Stimulated activated CD4-positive, alpha-beta T cell treated with anti-CD3 and anti-CD28 coated beads, Interleukin-2, amount 100 ng/mL, for 4 hours (primary cell): ENCODE results near the gene SLCO6A1.
"Not testable (repeated sequence)": the region's sequence is repeated elsewhere in the genome, so short reads cannot be mapped to it uniquely, and the experiment has no call there.

Experiments used
- DNase-seq: peaks from one replicate; pipeline ENCODE4 v3.0.0-alpha.2; 2020; ENCODE audit warnings: low read depth

SLCO6A1 gene, protein sequence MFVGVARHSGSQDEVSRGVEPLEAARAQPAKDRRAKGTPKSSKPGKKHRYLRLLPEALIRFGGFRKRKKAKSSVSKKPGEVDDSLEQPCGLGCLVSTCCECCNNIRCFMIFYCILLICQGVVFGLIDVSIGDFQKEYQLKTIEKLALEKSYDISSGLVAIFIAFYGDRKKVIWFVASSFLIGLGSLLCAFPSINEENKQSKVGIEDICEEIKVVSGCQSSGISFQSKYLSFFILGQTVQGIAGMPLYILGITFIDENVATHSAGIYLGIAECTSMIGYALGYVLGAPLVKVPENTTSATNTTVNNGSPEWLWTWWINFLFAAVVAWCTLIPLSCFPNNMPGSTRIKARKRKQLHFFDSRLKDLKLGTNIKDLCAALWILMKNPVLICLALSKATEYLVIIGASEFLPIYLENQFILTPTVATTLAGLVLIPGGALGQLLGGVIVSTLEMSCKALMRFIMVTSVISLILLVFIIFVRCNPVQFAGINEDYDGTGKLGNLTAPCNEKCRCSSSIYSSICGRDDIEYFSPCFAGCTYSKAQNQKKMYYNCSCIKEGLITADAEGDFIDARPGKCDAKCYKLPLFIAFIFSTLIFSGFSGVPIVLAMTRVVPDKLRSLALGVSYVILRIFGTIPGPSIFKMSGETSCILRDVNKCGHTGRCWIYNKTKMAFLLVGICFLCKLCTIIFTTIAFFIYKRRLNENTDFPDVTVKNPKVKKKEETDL

DNA sequence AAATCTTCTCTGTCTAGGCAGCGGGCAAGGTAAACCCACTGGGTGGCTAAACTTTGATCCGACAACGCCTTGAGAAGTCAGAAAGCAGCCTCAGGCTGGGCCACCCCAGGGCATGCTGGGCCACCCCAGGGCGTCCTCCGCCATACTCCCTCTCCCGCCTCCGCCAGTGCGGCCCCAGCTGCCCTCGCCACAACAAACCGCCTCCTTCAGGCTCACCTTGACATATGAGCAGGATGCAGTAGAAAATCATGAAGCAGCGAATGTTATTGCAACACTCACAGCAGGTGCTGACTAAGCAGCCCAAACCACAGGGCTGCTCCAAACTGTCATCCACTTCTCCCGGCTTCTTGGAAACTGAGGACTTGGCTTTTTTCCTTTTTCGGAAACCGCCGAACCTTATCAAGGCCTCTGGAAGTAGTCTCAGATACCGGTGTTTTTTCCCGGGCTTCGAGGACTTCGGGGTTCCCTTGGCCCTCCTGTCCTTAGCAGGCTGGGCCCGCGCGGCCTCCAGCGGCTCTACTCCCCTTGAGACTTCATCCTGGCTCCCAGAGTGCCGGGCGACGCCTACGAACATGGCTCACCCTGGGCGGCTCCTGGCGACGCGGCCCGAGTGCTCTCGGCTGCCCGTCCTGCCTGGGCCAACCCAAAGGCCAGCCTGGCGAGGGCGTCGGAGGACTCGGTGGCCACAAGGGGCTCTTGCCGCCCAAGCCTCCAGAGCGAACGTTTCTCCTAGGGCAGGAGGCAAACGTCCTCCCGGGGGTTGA, at the start of gene SLCO6A1:
Gene SLCO6A1 (minus strand): TSS at position 731 of the 764 bp plus-strand sequence. CDS start 157 bp downstream, at position 574.
- DNase-seq, result no peak

DNA sequence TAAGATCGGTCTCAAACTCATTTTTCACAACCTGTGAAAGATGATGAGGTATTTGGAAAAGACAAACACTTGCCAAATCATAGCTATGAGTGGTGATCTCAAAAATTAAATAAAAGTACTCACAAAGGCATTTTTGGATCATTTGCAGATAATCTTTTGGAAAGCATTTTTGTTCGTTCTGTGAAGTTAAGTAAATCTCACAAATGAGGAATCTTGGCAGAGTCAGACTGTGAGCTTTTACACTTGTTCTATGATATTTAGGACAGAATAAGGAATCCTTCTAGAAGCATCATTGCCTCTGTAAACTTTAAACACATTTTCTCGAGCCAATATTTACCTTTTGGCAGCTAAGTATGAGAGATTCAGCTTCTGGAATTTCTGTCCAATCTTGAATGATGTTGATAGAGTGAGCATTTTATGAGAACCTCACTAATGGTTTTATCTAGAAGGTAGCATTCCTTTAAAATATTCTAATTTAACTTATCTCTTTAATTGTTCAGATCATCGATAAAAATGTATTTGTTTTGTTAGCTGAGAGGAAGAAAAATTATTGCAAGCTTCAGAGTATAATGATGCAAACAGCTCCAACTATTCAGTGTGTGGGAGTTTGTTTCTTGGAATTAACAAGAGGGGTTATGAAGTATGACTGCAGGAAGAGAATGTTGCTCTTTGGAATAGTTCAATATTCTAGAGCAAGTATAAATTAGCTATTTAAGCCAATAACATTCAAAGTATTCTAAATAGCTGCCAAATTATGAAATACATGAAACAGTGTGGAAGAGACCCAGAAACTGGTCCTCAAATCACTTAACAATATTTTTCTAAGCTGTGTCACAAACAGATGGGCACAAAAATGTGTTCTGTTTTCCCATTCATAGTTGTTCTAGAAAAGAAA, 48.6 kb upstream of the SLCO6A1 start:
- no peak for DNase-seq

DNA sequence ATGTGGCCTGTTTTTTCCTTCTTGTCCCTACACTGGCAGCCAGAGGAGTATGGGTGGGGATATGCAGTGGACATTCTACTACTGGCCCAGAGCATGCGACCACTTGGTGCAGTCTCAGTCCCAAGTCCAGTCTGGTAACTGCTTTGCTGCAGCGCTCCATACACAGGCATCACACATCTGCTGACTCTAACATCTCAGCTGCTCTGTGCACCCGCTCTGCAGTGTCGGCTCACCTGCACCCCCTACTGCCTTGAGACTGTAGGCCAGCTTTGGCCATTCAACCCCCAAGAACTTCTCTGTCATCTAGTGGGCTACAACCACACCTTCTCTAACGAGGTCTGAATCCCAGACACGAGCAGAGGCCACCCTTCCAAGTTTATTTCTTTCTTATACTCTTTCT, 46.4 kb upstream of the SLCO6A1 start:
- DNase-seq, result no peak

DNA sequence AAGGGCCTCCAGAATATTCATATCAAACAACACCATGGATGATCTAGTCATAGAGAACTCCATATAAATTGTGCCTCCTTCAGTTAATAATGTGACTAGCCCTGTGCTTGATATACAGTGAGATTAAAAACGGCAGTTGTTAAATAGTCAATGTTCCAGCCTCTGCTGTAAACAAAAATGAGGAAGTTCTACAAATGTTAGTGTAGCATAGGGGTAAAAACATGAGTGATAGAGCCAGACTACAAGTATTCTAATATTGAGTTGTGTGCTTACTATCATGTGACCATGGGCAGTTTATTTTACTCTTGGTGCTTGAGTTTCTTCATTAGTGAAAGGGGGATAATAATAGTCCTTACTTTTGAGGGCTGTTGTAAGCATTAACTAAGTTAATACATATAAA, 43.3 kb upstream of the SLCO6A1 start:
- DNase-seq, result no peak

DNA sequence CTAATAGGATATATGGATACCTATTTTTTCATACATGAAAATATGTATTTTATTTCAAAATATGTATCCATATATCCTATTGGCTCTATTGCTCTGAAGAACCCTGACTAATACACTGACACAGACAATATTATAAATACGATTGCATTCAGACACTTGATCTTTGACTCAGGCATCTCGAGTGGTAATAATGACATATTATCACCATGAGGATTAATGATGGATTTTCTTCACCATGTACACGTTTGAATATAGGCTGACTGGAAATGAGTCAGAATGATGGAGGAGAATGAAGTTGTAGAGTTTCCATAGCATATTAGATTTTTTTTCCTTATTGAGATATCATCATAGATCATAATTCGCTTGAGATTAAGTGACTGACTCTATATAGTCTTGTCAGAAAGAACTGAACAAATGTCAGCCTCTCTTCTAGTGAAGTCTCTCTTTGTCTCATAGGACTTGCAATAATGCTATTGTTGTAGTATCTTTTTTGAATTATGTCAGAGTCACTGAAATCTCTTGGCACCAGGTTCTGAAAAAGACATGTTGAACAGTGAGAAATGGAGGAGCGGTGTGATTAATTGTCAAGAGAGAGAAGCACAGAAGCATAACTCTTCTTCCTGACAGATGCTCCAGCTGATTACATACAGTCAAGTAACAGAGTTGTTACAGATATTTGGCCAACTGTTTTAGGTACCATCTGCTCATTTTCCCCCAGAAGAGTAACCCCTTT, 41.4 kb upstream of the SLCO6A1 start:
- DNase-seq, result no peak

DNA sequence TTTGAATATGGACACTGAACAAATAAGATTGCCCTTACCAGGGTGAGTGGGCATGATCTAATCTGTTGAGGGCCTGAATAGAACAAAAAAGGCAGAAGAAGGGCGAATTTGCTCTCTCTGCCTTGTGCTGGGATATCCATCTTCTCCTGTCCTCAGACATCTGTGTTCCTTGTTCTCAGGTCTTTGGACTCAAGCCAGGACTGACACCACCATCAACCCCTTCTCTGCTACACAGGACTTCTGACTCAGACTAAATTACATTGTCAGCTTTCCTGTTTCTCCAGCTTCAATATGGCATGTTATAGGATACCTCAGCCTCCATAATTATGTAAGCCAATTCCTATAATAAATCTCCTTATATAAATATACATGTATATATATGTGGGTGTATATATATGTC, 40.8 kb upstream of the SLCO6A1 start:
- DNase-seq, result no peak

DNA sequence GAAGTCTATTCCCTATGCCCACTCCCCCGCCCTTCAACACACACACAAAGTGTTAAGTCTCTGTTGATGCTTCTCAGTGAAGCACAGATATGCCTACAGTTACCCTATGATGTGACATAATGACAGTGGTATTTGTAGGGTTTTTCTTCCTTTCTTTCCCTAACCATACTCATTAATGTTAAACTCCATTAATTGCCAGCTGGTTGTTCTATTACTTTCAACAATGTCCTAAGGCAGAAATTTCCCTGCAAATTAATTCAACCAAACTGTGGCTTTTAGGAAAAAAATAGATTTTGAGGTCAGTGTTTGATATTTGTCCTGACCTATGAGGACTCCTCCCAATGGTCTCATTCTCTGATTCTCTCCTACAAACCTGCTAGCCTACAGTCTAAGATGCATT, 38.2 kb upstream of the SLCO6A1 start:
- no peak for DNase-seq

DNA sequence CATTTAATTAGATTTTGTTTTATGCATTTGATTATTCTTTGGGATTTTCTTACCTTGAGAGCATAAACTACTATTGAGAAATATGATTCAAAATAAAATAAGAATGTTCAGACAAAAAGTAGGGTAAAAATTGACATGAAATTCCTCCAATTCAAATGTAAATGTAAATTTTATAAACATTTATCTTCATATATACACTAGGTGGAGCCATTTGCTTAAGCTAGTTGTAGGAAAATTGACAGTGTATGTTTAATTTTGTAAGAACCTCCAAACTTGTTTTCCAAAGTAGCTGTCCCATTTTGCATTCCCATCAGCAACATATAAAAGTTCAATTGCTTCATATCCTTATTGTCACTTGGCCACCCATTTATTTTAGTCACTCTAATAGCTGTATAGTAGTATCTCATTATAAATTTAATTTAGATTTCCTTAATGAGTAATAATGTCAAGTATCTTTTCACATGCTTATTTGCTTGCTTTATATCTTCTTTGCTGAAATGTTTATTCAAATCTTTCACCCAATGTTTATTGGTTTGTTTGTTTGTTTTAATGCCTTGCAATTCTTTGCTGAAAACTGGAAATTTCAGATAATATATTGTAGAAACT, 37.6 kb upstream of the SLCO6A1 start:
- DNase-seq, result no peak

DNA sequence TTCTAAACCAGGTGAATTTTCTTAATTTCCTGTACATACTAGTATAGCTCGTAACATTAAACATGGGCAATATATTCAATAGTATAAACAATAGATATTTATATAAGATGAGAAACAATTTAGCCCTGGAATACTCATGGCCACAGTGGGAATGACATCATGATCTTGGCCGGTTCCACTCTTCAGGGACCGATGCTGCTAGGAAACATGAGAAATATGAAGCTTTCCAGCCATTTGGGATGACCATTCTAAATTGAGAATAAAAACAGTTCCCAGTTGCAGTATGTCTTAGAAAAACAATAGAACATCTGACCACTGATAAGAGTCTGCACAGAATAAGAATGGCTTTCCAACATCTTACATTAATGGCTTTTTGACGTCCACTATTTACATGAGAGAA, 33.3 kb upstream of the SLCO6A1 start:
- no peak for DNase-seq

DNA sequence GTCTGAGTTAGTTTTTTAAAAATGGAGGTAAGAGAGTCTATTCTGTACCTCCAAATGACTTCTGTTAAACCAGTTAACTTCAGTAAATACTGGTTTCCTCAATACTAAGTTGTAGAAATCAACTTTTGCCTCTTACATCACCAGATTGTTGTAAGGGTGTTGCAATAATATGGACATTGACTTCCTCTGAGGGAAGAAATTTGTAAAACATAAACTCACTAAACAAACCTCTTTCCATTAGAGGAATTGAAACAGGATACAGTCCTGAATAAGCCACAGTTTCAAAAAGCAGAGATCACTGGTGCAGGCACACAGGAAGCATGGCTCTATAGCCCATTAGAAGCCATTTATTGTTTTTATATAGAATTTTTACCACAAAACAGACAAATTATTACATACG, 32.7 kb upstream of the SLCO6A1 start:
- DNase-seq, result no peak

DNA sequence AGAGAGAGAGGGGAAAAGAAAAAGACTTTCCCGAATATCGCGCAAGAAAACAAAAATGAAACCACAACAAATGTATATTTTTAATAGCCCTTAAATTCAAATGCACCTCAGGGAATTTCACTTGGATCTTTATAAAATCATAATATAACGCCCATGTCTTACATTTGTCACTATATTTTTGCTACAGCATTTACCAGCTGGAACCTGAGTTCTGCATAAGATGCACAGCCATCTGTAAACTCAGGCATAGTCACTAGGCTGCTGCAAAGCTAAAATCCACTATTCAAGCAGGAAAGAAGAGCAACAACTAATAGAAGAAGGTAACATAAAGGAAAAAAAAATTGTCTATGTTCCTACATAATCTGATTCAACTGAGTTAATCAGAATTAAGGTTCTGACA, 30.6 kb upstream of the SLCO6A1 start:
- no peak for DNase-seq

DNA sequence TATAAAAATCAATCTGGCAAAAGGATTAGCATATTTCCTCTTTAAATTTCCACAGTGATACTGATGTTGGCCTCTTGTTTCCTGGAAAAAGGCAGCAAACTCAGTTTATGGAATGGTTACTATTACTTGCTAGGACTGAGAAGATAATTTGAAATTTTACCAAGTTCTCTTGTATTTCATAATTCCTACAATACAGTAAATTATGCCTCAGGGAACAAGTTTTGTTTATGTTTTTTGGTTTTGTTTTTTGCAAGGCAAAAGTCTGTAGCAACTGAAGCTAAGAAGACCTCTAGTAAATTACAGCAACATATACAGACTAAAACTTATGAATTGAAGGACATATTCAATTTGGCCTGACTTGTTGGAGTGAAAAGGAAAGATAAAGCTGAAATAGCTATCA, 30.2 kb upstream of the SLCO6A1 start:
- no peak for DNase-seq

DNA sequence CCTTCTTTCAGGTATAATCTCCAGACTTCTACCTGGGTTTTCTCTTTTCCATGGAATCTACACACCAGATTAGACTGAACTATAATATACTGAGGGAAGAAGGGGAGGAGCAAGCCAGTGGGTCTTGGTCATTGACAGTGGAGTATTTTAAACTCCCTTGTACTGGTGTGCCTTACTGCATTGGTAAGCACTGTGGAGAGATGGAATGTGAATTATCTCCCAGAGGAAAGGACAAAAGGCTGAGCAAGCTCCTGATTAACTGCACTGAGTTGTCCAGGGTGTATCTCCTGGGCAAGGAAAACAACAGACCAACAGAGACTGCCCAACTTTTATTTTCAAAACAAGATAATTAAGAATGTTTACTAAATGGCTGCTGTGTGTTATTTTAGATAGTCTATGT, 29.8 kb upstream of the SLCO6A1 start:
- no peak for DNase-seq

DNA sequence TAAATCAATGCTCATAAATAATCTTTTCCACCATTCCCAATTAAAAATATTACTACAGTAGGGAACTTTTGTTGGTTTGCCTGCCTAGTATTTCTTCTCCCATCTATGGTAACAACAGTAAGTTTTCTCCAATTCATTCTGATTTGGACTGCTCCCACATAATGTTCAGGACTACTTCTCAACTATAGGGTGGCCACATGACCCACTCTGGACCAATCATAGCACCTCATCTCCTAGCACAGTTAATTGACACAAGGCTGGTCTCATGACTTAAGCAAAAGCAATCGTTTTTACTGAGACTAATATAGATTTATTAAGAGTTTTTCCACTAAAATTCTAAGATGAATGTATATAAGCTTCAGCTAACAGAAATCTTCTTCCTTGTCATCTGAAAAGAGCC, 28.7 kb upstream of the SLCO6A1 start:
- no peak for DNase-seq

DNA sequence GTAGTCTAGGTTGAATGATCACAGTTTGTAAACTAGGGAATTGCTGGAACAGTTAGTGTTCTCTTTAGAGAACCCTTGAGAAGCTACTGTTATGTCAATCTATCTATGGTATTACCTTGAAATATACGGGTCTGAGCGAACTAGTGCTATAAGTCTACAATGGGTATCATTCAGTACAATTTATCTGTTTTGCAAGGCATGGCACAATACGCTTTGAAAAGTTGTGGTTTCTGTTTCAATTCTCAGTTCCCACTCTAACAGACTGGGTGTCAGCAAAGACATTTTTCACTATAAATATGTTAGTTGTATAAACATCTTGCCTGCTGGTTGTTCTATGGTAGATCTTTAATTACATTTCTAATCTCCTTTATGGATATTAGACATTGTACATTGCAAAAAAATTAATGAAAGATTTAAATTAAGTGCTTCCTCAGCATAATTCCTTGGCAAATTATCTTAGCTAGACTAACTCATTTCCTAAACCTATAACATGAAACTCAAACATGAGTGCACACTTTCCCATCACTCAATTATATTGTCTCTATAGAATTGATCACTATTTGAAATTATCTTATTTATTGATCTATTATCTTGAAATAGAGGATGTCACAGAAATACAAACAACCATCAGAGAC, 24.9 kb upstream of the SLCO6A1 start:
- DNase-seq, result no peak

DNA sequence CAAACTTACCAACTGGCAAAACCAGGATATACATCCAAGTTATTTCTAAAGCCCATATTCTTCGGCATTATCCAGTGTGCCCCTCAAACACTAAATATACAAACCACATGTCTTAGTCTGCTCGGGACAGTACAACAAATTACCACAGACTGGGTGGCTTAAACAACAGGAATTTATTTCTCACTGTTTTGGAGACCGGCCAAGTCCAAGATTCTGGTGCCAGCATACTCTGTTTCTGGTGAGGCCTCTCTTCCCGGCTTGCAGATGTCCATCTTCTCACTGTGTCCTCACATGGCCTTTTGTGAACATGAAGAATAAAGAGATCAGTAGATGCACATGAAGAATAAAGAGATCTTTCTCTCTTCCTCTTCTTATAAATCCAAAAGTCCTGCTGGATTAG, 12.9 kb upstream of the SLCO6A1 start:
- no peak for DNase-seq

DNA sequence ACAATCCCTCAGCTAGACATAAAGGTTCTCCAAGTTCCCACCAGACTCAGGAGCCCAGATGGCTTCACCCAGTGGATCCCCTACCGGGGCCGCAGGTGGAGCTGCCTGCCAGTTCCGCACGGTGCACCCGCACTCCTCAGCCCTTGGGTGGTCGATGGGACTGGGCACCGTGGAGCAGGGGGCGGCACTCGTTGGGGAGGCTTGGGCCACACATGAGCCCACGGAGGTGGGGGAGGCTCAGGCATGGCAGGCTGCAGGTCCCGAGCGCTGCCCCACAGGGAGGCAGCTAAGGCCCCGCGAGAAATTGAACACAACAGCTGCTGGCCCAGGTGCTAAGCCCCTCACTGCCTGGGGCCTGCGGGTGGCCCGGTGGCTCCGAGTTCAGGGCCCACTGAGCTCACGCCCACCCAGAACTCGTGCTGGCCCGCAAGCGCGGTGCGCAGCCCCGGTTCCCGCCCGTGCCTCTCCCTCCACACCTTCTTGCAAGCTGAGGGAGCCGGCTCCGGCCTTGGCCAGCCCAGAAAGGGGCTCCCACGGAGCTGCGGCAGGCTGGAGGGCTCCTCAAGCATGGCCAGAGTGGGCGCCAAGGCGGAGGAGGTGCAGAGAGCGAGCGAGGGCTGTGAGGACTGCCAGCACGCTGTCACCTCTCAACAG, 7.4 kb downstream of the SLCO6A1 start:
- not testable (repeated sequence) for DNase-seq

DNA sequence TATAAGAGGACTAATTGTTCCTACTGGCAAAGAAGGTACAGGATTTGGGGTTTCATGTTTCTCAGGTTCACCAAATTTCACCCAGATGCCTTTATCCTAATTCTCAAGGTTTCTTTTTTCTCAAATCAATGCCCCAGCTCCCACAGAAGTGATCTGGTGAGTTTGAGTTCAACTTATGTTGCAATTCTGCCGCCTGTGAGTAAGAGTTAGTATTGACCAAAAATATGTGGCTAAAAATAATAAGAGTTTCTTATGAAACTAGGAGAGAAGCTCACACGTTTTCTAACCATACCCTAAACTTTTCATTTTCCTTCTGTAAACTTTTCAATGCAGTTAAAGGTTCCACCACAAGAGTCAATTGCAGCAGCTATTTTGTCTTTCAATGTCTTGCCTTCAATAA, 15.1 kb downstream of the SLCO6A1 start:
- DNase-seq, result no peak

DNA sequence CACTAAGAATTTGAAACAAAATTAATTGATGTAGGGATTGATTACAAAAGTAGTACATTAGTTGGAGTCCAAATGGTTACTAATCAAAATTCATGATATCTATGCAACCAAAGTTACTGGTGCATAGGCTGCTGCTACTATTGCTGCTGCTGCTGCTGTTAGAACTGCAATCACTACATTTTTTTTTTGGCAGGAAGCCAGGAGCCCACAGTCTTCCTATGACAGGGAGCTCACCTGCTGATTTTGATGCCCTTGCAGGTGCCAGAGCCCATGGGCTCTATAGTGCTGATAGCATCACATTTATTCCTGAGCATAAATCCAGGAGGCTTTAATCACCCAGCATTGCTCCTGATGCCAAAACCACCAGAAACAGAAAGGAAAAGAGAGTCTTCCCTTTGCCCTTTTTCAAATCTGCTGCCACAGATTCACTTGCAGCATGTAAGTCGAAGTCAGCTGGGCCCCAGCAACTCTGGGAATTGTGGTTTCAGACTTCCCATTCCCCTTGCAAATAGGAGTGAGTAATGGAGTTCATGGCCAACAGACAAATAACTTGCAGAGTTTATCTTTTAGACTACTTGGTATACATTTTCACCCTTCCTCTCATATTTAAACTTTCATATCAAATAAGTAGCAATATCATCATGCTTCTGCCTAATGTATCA, 17.6 kb downstream of the SLCO6A1 start:
- no peak for DNase-seq
